ENCODE results near the gene GALNT7.

The GALNT7 gene

GRCh38 chr4:173237762-173238161 is 69.2 kb downstream of the GALNT7 start:
- DNase-seq: no peak

DNA sequence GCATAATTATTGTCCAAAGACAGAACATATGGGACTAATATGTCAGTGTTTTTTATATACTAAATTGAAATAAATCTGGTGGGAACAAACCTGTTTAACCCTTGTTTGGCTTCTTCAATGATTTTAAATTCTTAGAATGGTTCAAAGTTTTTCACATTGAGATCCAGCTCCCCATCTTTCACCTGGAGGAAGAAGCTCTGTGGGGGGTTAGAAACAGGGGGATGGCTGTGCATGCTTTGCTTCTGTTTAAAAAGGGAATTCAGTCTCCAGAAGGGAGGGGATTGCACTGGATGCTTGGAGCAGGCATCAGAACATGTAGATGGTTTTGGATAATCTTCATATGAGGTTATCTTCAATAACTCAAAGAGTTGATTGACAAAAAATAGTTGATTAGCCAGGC is 72.1 kb downstream of the GALNT7 start:
- no peak for DNase-seq

DNA sequence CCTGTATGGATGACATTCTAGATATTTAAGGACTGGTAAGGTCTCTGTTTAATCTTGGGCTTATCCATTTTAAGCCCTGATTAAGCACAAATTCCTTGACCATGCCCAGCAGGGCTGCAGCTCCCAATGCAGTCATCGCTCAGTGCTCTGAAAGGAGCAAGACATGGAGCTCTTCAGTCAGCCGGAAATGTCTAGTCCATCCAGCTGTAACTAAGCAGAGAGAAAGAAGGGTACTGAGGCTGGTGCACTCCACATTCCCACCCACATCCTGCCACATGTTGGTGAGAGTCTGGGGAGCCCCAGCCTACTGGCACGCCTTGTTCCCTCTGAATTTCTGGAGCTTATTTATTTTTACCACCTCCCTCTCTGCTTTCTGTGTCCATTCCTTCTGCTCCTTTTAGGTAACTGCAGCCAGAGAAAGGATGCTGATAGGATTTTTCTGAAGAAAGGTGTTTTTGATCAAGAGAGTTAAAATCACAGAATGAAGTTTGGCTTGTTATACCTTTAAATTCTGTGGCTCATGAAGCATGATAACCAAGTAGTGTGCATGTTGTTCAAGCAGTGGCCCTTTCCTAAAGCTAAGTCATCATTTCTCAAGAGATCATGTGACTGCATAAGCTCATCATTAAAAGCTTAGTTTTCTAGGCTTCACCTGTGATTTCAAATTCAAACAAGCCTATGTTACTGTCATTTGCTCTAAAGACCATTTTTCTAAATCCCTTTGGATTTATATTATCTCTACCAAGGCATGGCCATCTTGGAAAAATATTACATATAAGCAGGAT is 74.0 kb downstream of the GALNT7 start:
- no peak for DNase-seq

DNA sequence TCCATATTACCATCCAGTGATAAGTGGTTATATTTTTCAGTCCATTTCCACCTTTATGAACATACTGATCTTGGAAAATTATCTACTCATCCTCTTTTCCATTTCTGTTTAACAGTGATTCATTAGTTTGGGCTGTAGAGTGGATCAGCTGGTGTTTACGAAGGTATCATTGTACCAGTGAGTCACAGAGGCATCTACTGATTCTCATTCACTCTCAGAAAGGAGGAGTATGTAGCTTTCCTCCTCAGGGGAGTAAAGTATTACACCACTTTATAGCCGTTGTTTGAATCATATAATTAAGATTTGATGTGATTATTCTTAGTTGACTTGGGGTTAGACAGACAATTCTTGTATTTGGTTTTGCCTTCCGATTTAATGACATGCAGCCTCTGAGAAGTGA is 74.7 kb downstream of the GALNT7 start:
- DNase-seq: no peak

DNA sequence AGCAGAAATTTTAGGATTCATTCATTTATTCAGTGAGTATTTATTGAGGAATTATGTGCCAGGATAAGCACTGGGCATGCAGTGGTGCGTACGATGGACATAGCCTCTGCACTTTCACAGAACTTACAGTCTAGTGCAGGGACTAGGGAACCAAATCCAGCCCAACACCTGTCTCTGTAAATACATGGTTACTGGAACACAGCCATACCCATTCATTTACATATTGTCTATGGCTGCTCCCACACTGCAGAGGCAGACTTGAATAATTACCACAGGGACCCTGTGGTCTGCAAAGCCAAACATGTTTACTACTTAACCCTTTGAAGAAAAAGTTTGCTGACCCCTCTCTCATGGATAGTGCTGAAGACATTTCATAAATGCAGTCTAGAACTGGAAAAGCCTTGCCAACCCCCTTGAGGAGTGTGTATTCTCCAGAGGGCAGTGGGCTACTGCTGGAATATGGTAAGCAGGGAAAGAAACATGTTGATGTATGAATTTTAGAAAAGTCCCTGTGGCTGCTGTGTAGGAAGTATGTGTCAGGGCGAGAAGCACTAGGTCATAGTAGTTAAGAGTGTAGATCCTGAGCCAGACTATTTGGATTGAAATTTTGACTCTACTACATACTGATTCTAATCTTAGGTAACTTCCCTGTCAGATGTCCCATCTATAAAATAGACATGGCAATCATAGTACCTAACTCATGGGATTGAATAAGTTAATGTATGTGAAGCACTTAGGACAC is 75.5 kb downstream of the GALNT7 start:
- DNase-seq: no peak

GRCh38 chr4:173245952-173246351 is 77.3 kb downstream of the GALNT7 start:
- no peak for DNase-seq

- DNase-seq: no peak
Observed at GRCh38 chr4:173246719-173247118, 78.1 kb downstream of the GALNT7 start.

- DNase-seq: no peak
Observed at GRCh38 chr4:173247321-173247720, 78.7 kb downstream of the GALNT7 start.

DNA sequence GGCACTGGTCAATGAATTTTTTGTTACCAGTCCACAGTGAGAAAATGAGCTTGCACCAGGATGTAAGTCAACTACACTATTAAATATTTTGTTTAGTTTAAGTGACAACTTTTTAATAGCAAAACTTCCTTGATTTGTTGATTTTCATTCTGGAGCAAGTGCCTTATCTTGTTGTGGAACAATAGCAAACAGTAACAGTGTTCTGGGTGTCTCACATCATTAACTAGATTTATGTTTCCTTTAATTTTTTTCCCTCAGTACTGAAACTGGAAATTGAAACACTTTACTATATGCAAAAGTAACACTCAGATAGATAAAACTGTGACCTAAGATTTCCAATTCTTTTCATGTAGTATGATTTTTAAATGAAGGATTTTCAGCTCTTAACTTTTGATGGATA is 80.1 kb downstream of the GALNT7 start:
- DNase-seq: no peak

DNA sequence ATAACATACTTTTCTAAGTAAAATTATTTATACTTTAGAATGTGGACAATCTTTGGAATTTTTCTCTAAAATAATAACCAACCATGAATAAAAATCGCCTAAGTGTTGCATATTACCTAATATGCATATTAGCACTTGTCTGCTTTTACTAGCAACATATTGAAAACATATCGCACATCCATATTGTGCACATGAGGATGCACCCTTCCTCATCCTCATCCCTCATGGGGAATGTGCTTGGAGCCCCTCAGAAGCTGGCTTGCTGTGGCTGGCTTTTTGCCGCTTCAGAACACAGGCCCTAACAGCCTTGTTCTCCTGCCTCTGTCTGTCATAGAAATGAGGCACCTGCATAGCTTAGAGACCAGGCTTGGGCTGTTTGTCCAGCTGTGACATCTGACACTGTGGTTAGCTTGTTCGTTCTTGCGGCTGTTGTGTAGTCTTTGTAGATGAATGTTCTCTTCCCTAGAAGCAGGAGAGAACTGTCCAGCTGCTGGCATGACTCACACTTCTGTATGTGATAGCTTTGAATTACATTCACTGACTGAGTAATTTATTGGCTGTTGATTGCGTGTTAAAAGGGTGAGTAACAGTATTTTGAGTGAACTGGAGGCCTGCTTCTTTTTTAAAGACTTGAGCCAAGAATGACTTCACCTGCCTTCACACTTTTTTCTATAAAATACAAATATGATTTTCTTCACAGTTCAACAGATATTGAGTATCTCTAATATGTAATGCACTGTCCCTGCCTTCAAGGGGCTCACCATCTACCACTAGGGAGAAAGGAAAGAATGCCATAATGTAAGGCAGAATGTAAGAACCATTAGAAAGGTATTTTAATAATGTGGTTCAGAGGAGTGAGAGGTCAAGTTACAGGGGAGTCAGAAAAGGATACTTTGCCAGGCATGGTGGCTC is 83.7 kb downstream of the GALNT7 start:
- peak; percentile 84 for DNase-seq

- DNase-seq: no peak
Observed at GRCh38 chr4:173253561-173253960, 85.0 kb downstream of the GALNT7 start.

DNA sequence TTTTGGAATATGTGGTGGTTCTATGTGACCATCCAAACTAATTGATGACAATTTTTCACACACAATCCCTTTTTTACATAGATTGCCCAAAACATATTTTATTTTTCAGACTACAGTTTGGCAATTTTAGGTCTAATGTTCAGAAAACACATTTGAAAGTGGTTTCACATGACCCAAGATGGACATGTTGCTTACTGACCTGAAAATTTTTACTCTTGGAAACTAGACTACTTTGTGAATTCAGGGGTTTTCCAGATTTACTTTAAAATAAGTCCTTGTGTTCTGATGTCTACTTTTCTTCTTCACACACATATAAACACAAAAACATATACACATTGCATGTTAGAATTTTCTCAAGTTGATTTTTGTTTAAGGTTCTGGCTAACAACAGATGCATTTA is 86.0 kb downstream of the GALNT7 start:
- no peak for DNase-seq

DNA sequence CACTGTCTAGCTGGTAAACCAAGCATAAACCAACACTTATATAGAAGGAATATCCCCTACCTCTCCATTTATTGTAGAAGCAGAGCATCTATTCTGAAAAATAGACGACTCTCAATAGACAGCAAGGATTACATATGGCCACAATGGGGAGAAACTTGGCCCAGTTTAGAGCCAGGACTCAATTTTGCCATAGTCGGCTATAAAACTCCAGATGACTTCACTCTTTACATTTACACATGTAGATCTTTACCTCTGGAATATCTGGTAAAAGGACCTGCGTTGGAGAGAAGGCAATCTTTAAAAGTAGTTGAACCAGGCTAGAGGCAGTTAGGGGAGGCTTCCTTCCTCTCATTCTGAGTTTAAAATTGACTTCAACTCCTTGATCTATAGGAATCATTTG is 88.2 kb downstream of the GALNT7 start:
- no peak for DNase-seq

- DNase-seq: peak; percentile 63
Observed at GRCh38 chr4:173257732-173258717, 89.4 kb downstream of the GALNT7 start.

- DNase-seq: no peak
Observed at GRCh38 chr4:173258866-173259265, 90.3 kb downstream of the GALNT7 start.

GRCh38 chr4:173259310-173259709 is 90.7 kb downstream of the GALNT7 start:
- DNase-seq: no peak

GRCh38 chr4:173261052-173261451 is 92.4 kb downstream of the GALNT7 start:
- peak; percentile 12 for DNase-seq

DNA sequence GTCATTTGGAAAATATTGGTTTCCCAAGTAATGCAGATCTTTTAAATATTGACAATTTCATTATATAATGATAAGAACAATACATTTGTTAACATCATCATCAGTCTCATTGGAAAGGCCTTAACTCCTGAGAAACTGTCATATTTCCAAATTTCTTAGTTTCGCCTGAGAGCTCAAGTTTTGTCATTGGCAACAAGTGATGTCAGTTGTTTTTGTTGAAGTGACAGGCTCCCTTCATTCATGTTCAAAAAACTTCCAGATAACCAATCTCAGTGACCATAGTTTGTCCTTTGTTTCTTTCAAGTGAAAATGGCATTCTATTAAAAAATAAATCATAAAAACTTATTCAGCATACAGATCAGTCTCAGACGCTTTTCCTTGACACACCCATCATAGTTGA is 93.8 kb downstream of the GALNT7 start:
- DNase-seq: no peak

DNA sequence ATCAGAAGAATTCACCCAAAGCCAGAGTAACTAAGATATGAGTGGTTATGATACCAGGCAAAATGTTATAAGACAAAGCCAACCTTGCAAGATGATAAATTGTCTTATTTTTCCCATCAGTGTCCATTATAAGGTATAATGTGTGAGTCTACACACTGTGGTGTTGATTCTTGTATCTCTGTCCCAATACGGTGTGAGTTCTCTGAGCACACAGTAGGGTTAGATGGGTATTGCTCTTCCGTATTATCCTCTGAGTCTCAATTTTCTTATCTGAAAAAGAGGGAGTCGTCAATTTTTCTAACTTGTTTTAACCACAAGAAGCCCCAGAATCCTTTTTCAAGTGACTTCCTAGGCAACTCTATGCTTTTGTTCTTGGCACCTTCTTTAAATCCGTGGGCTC is 95.6 kb downstream of the GALNT7 start:
- peak; percentile 57 for DNase-seq

- DNase-seq: peak; percentile 67
Observed at GRCh38 chr4:173264684-173265185, 96.1 kb downstream of the GALNT7 start.

- no peak for DNase-seq
Observed at GRCh38 chr4:173265751-173266150, 97.1 kb downstream of the GALNT7 start.

GRCh38 chr4:173267711-173268110 is 99.1 kb downstream of the GALNT7 start:
- DNase-seq: no peak

Measured in NCI-H748 treated with DMSO at 0.1 percent for 48 hours (cell line).